Measurements from ENCODE around the gene CYP39A1. TPM values are rescaled to one million over a fixed set of nuclear protein-coding genes. Genes with fewer than 3 reads are reported as not detected.

The CYP39A1 gene
- total and polyA plus RNA-seq, 2 donors (not counting 1 experiment from before 2014, with no cell fraction given), result 0.49 to 3.8 TPM

GRCh38 chr6:46688966-46689335, 36.3 kb upstream of the CYP39A1 start:
- H3K4me2 ChIP-seq (ENCODE audit: extremely low read depth, insufficient read depth, low read length), result no peak overlapping the region
- no peaks in the 10 kb centered on the region for H3K4me1 ChIP-seq (ENCODE audit: control insufficient read depth, extremely low read depth, insufficient read depth, low read length)
- TF ChIP-seq CTCF (conservative IDR thresholded peaks at IDR 0.05 in 1 of 2, IDR thresholded peaks at IDR 0.05 in 1 of 2; ENCODE audit: low read depth in 1 of 2, low read length in 2 of 2) (no peak), EZH2 (IDR thresholded peaks at IDR 0.05; ENCODE audit: low read length, missing control alignments) (no peak)
- DNase-seq (ENCODE audit: low read depth in 2 of 2), result no peak
- no peaks in the 10 kb centered on the region for H3K9me3 ChIP-seq (ENCODE audit: control insufficient read depth, insufficient read depth, low read depth, low read length)
- no peaks in the 10 kb centered on the region for H3K36me3 ChIP-seq (ENCODE audit: control insufficient read depth, insufficient read depth, low read length)
- no peaks in the 10 kb centered on the region for H3K79me2 ChIP-seq (ENCODE audit: control insufficient read depth, insufficient read depth, low read length)
- no peaks in the 10 kb centered on the region for H3K27me3 ChIP-seq (ENCODE audit: control insufficient read depth, insufficient read depth, low read length)
- no peak overlapping the region for H3K27ac ChIP-seq (ENCODE audit: insufficient read depth, low read length)
- H4K20me1 ChIP-seq (ENCODE audit: control insufficient read depth, extremely low read depth, insufficient read depth, low read length), result no peaks in the 10 kb centered on the region
- H3K9ac ChIP-seq (ENCODE audit: insufficient read depth, low read length), result no peak overlapping the region
- no peak overlapping the region for H3K4me3 ChIP-seq (replicated peaks in 1 of 4; ENCODE audit: control extremely low read depth in 1 of 4, insufficient read depth in 1 of 4, low read depth in 3 of 4, low read length in 4 of 4)
- no peak overlapping the region for H2AFZ ChIP-seq (ENCODE audit: low read length)

GRCh38 chr6:46688117-46688965, 35.7 kb upstream of the CYP39A1 start:
- H3K4me2 ChIP-seq (ENCODE audit: extremely low read depth, insufficient read depth, low read length), result no peak overlapping the region

More at GRCh38 chr6:46688117-46688965, 35.7 kb upstream of the CYP39A1 start:
- Histone ChIP-seq H2AFZ (ENCODE audit: low read length) (no peak overlapping the region), H3K36me3 (ENCODE audit: control insufficient read depth, insufficient read depth, low read length) (no peaks in the 10 kb centered on the region), H4K20me1 (ENCODE audit: control insufficient read depth, extremely low read depth, insufficient read depth, low read length) (no peaks in the 10 kb centered on the region), H3K27ac (ENCODE audit: insufficient read depth, low read length) (no peak overlapping the region), H3K27me3 (ENCODE audit: control insufficient read depth, insufficient read depth, low read length) (no peaks in the 10 kb centered on the region), H3K79me2 (ENCODE audit: control insufficient read depth, insufficient read depth, low read length) (no peaks in the 10 kb centered on the region), H3K9me3 (ENCODE audit: control insufficient read depth, insufficient read depth, low read depth, low read length) (no peaks in the 10 kb centered on the region), H3K4me1 (ENCODE audit: control insufficient read depth, extremely low read depth, insufficient read depth, low read length) (no peaks in the 10 kb centered on the region), H3K9ac (ENCODE audit: insufficient read depth, low read length) (no peak overlapping the region), H3K4me3 (replicated peaks in 1 of 4; ENCODE audit: control extremely low read depth in 1 of 4, insufficient read depth in 1 of 4, low read depth in 3 of 4, low read length in 4 of 4) (no peak overlapping the region)
- TF ChIP-seq CTCF (conservative IDR thresholded peaks at IDR 0.05 in 1 of 2, IDR thresholded peaks at IDR 0.05 in 1 of 2; ENCODE audit: low read depth in 1 of 2, low read length in 2 of 2), result no peak
- TF ChIP-seq EZH2 (IDR thresholded peaks at IDR 0.05; ENCODE audit: low read length, missing control alignments), result no peak
- no peak for DNase-seq (ENCODE audit: low read depth in 2 of 2)

All from fibroblast of lung (primary cell).